HG02763 (cell line): ENCODE measurements around the gene NFYC.

Source experiments
- ATAC-seq: cut with Tn5 transposase; IDR thresholded peaks from one replicate; pipeline ENCODE4 v1.9.1; 2021; ENCODE audit warnings: mild to moderate bottlenecking, moderate library complexity; ENCODE audit not compliant: unreplicated experiment

Gene NFYC

DNA sequence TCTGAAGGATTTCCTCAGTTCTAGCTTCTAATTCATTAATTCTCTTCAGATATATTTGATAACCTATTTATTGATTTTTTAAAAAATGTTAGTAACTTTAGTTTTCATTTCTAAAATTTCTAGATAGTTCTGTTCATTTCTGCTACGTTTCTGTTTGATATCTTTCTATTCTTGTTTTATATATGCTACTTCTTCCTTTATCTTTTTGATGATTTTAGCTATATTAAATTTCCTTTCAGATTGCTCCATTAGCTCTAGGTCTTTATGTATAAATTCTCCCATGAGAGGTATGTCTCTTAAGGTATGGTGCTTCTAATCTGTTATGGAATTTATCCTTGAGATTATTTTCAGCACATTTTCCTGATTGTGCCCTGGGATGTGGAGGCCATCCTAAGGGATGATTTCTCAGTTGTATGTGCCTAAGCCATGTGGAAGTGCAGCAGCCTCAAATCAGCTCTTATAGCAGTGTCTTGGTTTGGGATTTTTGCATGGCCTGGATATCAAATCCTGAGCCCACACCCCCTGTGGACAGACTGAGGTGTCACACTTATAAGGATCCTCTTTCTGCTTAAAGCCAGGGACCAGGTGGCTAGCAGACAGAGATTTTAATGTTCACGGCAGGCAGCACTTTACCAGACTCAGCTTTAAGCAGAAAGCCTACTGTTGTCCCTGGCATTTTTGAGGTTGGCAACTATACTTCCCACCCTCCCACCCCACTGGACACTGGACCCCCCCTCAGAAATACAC, 85.9 kb downstream of the NFYC start:
- ATAC-seq, result no peak

DNA sequence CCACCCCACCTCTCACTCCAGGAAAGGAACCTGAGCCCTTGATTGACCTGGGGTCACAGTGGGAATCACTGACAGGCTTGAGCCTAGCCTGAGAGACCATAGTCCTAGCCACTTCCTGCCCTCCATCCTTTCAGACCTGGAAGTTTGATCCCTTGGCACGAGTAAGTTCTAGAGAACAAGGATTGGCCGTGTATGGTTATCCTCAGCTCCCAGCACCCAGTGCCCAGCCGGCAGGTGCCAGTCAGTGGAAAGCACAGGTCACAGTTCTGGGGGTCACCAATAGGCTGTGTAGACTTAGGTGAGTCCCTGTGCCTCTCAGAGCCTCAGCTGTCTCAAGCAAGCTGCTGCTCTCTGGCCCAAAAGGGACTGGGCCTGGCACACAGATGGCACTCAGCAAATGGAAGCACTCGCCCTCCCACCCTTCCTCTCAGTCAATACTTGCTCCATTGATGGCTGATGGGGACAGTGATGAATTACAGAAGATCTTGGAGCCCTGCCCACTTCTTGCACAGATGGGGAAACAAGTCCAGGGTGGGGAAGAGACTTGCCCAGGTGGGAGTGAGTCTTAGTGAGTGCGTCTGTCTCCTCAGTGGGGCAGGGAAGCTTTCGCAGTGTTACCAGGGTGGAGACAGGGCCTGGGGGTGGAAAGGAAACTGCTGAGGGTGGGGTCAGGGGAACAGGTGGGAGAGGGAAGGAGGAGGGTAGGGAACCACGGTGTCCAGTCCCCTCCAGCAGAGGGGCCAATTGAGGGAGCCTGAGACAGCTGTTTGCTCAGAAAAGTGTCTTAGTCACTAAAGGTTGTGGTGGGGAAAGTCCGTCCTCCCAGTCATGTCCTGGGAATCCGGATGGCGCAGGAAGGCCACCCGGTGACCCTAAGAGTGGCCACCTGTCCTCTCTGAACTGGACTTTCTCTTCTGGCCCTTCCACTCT, 89.4 kb downstream of the NFYC start:
- ATAC-seq, result no peak

DNA sequence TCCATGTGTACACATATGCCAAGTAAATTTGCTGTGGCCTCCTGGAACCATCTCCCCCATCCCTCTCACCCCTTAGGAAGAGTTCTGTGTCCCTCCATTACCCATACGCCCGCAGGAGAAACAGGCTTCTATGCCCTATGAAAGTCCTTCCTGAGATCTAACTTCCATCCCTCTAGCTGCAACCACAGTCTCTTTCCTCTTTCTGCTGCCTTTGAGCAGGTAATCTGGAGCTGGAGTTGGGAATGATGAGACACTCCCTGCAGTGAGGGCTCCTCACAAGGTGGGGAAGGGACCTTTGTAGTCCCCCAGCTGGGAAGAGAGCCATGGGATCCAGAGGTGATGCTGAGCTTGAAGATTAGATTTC, 90.1 kb downstream of the NFYC start:
- ATAC-seq, result no peak

DNA sequence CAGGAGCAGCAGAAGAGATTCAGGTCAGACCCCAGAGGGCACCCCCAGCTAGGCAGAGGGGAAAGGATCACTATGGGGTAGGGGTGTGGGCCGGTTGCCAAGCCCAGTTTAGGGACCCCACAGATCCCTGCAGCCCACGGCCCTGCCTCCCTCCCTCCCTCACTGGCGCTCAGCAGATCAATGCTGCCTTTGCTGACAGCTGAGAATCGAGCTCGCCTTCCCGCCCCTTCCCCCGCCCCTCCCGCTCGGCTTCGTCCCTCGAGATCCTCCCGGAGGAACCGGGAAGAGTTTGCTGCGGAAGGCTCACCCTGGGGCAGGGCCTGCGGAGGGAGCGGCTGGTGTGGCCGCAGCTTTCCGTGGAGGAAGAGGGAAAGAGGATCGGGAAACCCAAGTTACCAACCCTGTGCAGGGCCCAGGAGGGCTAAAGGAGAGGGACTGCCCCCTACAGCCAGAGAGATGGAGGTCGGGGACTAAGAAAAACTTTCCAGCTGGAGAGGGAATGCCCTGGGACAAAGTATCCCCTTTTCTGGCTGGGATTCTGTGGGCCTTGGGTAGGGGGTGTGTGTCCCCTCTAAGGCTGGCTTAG, 91.0 kb downstream of the NFYC start:
- ATAC-seq, result no peak

DNA sequence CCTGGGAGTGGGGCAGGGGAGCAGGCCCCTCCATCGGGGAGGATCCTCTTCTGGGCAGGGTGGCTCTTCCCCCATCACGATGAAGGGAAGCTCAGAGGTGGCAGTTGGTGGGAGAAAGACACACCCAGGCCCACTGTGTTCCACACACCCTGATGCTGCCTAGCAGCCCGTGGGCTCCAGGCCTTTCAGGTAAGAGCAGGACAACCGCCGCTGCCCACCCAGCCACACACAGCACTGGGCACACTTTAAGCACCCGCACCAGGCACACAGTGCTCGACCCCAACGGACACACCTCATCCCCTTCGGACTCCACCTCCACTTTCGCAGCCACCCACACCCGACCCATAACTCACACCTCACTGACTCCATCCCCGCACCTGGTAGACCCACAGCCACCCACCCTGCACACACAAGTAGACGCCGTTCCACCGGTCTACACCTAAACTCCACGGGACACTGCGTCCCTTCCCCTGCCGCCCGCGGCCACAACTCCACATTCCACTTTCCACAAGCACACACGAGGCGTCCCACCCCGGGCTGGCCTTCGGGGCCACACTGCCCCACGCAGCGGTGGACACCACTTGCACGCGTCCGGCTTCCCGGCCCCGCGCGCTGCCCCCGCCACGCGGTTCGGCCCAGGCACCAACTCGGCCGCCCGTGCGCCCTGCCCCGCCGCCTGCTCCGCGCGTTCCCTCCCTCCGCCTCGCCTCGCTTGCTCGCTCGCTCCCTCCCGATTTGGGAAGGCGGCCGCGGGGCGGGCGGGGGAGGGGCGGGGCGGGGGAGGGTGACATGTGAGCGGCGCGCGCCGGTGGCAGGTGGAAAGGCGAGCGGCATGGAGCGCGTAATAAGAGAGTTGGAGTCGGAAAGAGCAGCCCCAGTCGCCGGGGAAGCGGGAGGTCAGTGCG, 91.7 kb downstream of the NFYC start, which contains the start of gene KCNQ4:
TSS of gene KCNQ4 (plus strand) at position 787 of the 905 bp plus-strand sequence. CDS start 307 bp downstream, outside the sequence.
- no peak for ATAC-seq

DNA sequence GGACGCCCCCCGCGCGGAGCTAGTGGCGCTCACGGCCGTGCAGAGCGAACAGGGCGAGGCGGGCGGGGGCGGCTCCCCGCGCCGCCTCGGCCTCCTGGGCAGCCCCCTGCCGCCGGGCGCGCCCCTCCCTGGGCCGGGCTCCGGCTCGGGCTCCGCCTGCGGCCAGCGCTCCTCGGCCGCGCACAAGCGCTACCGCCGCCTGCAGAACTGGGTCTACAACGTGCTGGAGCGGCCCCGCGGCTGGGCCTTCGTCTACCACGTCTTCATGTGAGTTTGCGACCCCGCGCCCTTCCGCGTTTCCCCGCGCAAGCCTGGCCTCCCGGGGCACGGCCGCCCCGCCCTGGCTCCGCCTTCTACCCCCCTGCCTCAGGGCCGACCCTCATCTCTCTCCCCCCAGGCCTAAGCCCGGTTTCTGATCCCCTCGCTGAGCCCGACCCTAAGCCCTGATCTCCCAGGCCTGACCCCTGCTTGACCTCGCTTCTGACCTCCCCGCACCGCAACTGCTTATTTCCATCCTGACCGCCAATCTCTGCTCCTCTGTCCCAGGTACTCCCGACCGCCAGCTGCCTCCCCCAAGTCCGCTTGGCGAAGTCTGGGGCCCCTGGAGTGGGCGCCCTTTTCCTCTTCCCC, 92.8 kb downstream of the NFYC start:
- no peak for ATAC-seq

DNA sequence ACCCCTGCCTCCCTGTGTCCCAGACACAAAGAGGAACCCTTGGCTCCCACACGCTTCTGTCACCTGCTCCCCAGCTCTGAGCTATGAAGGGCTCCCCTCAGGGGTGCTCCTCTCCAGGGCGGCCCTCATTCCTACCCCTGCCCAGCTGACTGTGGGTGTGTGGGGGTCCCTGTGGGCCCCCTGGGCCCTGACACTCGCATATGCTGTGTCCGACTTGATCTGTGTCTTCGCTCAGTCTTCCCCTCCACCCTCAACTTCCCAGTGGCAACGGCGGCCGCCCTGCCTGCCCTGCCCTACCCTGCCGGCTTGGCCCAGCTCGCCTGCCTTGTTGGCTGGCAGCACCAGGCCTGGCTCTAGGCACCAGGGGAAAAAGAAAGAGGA, 93.3 kb downstream of the NFYC start:
- ATAC-seq, result no peak

DNA sequence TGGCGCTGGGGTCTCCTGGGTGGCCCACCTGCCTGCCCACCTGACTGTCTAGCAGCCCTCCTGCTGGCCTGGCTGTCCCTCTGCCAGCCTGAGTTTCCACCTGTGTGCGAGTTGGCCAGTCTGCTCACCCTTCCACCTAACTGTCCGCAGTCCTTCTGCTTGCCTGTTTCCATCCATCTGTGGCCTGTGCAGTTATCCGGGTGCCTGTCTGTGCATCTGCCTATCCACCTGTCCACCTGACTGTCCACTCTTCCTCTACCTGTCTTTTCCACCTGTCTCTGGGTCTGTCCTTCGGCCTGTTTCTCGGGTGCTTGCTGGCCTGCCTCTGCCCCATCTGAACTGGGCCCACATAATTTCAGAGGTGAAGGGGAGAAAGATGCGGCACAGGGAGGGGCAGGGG, 93.9 kb downstream of the NFYC start:
- no peak for ATAC-seq

DNA sequence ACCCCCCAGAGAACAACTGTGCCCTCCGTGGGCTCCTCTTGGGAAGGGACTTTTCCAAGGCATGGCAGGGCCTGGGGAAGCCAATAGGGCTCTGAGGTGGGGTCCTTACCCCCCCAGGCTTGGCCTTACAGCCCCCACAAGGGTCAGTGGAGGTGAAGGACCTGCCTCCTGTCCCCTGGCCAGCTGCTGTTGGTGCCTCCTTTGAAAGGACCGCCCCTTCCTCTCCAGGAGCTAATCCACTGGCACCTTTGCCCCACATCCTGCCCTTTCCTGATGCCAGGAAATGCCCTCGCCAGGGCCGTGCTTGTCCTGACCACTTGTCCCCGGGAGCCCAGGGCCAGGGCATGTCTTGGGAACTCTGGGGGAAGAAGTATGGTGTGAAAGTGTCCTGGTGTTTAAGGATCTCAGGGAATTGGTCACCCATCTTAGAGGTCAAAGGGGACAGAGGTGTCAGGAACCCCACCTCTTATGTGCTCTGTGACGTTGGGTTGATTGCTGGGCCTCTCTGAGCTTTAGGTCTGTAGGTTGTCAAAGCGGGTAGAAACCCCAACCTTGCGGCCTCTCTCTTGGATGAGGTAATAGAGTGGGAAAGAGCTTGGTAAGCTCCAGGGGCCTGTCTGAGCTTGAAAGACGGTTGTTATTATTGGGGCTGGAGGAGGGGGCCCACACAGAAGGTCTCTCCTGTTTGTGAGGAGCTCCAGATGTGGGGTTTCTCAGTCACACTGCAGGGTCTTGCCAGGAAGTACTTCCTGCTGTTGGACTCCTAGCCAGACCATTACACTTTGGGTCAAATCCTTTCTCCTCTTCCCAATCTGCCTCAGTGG, 94.9 kb downstream of the NFYC start:
- no peak for ATAC-seq

DNA sequence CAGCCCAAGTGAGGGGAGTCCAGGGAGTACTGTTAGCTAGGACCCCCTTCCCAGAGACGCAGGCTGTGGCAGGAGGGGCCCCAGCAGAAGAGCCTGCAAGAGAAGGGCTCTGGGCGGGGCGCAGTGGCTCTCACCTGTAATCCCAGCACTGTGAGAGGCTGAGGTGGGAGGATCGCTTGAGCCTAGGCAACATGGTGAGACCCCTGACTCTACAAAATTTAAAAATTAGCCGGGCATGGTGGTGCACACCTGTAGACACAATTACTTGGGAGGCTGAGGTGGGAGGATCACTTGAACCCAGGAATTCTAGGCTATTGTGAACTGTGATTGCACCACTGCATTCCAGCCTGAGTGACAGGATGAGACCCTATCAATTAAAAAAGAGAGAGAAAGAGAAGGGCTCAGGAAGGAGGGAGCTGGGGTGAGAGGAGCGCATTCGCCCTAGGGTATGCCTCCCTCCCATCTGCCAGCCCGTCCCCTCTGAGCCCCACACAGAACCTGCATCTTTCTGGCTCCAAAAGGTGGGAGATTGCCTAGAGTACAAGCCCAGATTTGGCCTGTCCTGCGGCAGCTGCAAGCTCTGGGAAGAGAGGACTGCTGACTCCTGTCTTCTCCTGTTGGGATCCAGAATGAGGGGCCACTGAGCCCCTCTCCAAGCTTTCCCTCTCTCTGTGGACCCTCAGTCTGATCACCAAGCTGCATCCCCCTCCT, 95.6 kb downstream of the NFYC start:
- ATAC-seq, result no peak

DNA sequence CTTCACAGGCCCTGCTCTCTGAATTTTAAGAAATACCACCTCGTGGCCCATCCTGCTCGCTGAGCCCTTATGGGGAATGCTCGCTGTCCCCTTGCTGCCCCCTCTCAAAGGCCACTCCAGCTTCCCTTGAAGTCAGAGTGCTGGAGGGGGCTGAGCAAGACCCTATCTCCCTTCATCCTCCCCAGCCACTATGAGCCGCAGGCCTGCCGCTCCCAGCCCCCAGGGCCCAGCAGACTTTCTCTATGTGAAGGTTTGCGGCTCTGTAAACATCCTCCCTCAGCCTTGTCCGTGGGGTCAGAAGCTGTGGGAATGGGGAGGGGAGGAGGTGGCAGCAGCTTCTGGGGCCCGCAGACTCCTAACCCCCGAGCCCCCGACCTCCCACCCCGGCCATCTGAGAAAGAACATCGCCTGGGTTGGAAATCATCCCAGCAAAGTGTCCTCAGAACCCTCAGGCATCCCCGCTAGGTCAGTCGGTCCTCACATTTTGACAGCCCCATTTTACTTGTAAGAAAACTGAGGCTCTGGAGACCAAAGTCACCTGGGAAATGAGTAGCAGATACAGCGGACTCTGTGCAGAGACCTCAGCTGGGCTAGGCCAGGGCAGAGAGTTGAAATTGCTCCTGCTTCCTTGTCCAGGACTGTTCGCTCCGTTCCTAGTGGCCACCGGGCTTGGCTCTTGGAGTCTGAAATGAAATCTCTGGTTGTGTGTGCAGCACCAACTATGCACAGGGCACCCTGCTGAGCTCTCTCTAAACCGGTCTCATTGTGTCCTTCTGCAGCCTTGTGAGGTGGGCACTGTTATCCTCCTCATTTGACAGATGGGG, 96.4 kb downstream of the NFYC start:
- no peak for ATAC-seq

DNA sequence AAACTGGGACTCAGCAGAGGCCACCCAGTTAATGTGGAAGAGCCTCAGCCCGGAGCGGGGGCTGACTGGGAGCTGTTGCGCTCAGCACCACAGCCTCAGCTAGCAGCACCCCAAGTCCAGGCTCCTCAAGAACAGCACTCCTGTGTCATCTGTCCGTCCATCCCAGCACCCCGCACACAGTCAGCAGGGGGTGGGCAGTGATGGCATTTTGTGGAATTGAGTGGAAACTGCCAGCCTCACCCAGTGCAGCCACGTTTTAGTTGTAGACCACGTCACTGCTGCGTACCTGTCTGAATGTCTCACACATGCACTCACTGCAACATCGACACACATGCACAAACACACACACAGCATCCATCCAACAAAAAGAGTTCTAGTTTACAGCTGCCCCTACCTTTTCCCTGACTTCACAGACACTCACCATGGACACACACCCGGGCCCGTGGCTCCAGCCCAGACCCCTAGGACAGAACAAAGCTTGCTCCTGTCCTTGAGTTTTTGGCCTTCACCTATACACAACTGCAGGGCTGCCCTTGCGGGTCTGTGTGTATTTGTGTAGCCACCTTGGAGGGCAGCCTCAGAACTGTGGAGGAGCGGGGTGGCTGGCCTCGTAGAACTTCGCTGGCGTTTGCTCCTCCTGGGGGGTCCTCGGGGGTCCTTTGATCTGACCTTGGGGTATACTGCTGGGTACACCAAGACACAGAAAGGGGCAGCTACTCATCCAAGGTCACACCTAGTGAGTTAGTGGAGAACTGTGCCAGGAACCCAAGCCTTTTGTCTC, 97.2 kb downstream of the NFYC start:
- no peak for ATAC-seq

DNA sequence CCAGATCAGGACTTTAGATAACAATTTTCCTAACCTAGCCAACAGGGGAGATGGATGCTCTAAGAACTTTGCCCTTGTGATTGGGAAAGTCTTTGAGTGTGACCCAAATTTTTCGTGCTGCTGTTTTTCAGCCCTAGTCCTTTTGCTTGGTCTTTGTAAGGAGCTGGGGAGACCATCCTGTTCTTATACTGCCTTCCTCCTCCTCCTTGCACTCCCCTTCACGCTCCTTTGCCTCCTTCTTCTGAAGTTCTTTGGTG, 97.8 kb downstream of the NFYC start:
- ATAC-seq, result no peak

DNA sequence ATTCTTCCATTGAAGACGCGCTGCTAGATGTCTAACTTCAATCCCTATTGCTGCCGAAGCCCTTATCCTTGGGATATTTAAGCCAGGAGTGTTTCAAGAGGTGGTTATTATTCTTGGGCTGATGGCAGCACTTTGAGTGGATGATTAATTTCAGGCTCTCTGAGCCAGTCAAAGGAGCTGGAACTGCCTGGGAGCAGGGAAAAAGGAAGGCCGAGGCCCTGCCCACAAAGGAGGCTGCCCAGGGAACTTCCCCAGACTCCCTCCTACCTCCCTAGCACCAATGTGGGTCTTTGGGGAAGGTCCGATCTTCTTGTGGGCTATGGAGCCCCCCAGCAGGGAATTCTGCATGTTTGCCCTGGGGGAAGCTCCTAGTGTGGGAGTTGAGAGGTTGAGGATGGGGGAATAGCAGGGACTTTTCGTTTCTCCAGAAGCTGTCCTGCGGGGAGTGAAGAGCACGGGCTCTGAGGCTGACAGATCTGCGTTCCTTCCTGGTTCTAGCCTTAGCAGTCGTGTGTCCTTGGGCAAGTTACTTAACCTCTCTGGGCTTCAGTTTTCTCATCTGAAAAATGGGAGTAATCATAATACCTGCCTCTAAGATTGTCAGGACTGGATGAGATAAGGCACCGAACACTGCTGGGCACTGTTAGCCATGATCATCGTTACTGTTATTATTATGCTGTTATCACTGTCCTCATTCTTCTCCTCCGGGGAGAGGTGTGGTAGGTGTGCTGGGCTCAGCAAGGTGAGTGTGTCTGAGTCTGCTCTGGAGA, 98.3 kb downstream of the NFYC start:
- ATAC-seq, result no peak

DNA sequence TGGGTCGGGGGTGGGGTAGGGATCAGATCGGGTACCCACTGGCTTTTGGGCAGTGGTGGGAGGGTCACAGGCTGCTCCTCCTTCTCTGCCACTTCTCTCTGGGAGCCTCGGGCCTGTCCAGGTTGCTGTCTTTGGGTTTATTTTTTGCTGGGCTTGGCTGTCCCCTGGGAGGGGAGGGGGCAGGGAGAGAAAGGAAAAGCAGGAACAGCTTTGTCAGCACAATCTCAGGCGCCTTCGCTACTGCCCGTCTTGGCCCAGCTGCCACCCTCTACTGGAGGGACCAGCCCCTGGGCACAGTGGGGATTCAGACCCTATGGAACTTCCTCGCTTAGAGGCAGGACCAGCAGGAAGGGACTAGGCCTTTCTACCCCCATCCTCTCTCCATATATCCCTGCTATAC, 100.5 kb downstream of the NFYC start:
- ATAC-seq, result no peak

DNA sequence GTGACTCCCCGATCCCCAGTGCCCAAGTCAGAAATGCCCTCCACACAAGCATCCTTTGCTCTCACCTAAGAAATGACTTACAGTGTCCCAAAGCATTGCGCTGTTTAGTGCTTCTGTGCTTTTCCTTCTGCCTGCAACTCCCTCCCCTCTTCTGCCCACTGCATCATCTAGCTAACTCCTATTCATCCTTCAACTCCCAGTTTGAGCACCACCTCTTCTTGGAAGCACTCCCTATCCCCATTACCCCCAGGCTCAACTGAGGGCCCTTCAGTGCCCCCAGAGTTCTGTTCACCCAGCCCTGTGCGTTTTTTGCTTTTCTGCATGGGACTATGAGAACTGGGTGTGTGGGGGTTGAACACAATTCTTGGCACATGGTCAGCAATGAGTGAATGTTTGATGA, 102.1 kb downstream of the NFYC start:
- no peak for ATAC-seq

DNA sequence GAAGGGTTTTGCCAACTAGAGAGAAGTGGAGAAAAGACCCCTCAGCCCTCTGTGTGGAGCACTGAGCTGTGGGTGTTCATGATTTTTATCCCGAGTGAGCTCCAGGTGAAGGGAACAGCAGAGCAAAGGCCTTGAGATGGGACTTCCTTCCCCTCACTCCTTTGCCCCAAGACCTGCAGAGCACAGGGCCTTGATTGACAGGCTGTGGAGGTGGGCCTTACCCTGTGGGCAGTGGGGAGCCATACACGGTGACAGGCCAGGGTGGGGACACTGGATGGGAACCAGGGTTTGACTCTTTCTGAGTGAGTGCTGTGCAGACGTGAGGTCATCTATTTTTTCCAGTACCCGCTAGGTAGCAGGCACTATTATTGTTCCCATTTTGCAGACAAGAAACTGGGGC, 102.5 kb downstream of the NFYC start:
- ATAC-seq, result no peak
